B cell (primary cell): ENCODE results near the gene TBC1D3B. TPM values are rescaled to one million over a fixed set of nuclear protein-coding genes. Genes with fewer than 3 reads are reported as not detected.
"Not testable (repeated sequence)": the region's sequence is repeated elsewhere in the genome, so short reads cannot be mapped to it uniquely, and the experiment has no call there.

Experiments used
- ATAC-seq: fragments of 200-7000 bp; cut with Tn5 transposase; one replicate; pipeline ENCODE4 v1.10.0; 2021; ENCODE audit warnings: low read depth, mild to moderate bottlenecking, moderate number of reproducible peaks, moderate library complexity
- CTCF ChIA-PET: fragments of 350-600 bp; sonication (Branson Sonifier 250); formaldehyde crosslinking; loops from one replicate; lab custom pipeline; 2021; ENCODE audit warnings: antibody characterized with exemption, inconsistent platforms; lab: Charles Lee
- POLR2A ChIA-PET: fragments of 350-600 bp; sonication (Branson Sonifier 250); formaldehyde crosslinking; loops from one replicate; lab custom pipeline; 2021; ENCODE audit warnings: antibody characterized with exemption; lab: Charles Lee
- DNase-seq: peaks from one replicate; pipeline ENCODE4 v3.0.0; 2013
- H2AFZ ChIP-seq: 2 replicates; pipeline ENCODE4 v1.6.1; 2012; ENCODE audit warnings: mild to moderate bottlenecking, low read depth, low read length; ENCODE audit not compliant: insufficient read depth, poor library complexity, severe bottlenecking
- H3K27ac ChIP-seq, 2 donors: 1 replicate in 1 of 2; 2 replicates in 1 of 2; pipeline ENCODE4 v1.5.1; 2012 to 2013; ENCODE audit warnings: low read length in 2 of 2, mild to moderate bottlenecking in 2 of 2, moderate library complexity in 1 of 2
- H3K27me3 ChIP-seq, 4 experiments: fragments of 200-600 bp in 1 of 4; sonication (generic) in 1 of 4; replicated peaks in 1 of 4; 1 replicate in 2 of 4; 2 replicates in 2 of 4; pipeline versions ENCODE4 v1.6.1 to v1.7.0; 2013 to 2016; ENCODE audit warnings: low read length in 3 of 4, mild to moderate bottlenecking in 2 of 4, mixed read lengths in 1 of 4, moderate library complexity in 1 of 4; ENCODE audit not compliant: insufficient read depth in 4 of 4, control insufficient read depth in 3 of 4; ENCODE audit errors: control extremely low read depth in 1 of 4
- H3K36me3 ChIP-seq, 2 experiments: replicated peaks in 1 of 2; 1 replicate in 1 of 2; 2 replicates in 1 of 2; pipeline versions ENCODE4 v1.6.1 to v1.7.1; 2013; ENCODE audit warnings: low read length in 1 of 2; ENCODE audit not compliant: insufficient read depth in 2 of 2, control insufficient read depth in 1 of 2; ENCODE audit errors: control extremely low read depth in 1 of 2, extremely low read depth in 1 of 2
- H3K4me1 ChIP-seq, 2 donors: fragments of 200-600 bp in 1 of 2; sonication (generic) in 1 of 2; 1 replicate in 1 of 2; 2 replicates in 1 of 2; pipeline versions ENCODE4 v1.5.1 to v1.6.1; 2013 to 2017; ENCODE audit warnings: low read length in 2 of 2; ENCODE audit not compliant: control insufficient read depth in 2 of 2, insufficient read depth in 2 of 2
- H3K4me2 ChIP-seq: replicated peaks from 2 replicates; pipeline ENCODE3; 2012; ENCODE audit warnings: mild to moderate bottlenecking, low read depth, low read length; ENCODE audit not compliant: poor library complexity, severe bottlenecking
- H3K4me3 ChIP-seq, 5 experiments: fragments of 200-600 bp in 1 of 5; sonication (generic) in 1 of 5; 1 replicate in 3 of 5; 2 replicates in 2 of 5; pipeline versions ENCODE4 v1.5.1 to v1.7.0; 2011 to 2016; ENCODE audit warnings: low read length in 4 of 5, mild to moderate bottlenecking in 4 of 5, low read depth in 2 of 5, control low read depth in 1 of 5, moderate library complexity in 1 of 5; ENCODE audit not compliant: insufficient read depth in 1 of 5; ENCODE audit errors: control extremely low read depth in 1 of 5, extremely low read depth in 1 of 5
- H3K79me2 ChIP-seq: fragments of 200-600 bp; sonication (generic); one replicate; pipeline ENCODE4 v1.6.0; 2016; ENCODE audit warnings: low read length; ENCODE audit not compliant: control insufficient read depth, insufficient read depth
- H3K9ac ChIP-seq: fragments of 200-600 bp; sonication (generic); 2 replicates; pipeline ENCODE4 v1.6.1; 2017; ENCODE audit warnings: mild to moderate bottlenecking, low read length, moderate library complexity
- H3K9me3 ChIP-seq, 3 donors: one replicate each; pipeline versions ENCODE4 v1.6.1 to v1.7.1; 2013; ENCODE audit warnings: low read length in 2 of 3; ENCODE audit not compliant: control insufficient read depth in 2 of 3, insufficient read depth in 1 of 3; ENCODE audit errors: control extremely low read depth in 1 of 3
- H4K20me1 ChIP-seq: 2 replicates; pipeline ENCODE4 v1.6.0; 2012; ENCODE audit warnings: mild to moderate bottlenecking, low read length; ENCODE audit not compliant: insufficient read depth, control insufficient read depth, poor library complexity, severe bottlenecking
- H3K27ac Mint-ChIP-seq: one replicate; pipeline ENCODE4 v1.8.0; 2021; ENCODE audit warnings: mixed read lengths
- H3K27me3 Mint-ChIP-seq: one replicate; pipeline ENCODE4 v1.8.0; 2021; ENCODE audit warnings: mixed read lengths
- H3K4me1 Mint-ChIP-seq: one replicate; pipeline ENCODE4 v1.8.0; 2021; ENCODE audit warnings: mixed read lengths
- H3K4me3 Mint-ChIP-seq: one replicate; pipeline ENCODE4 v1.8.0; 2021; ENCODE audit warnings: mixed read lengths
- H3K9me3 Mint-ChIP-seq: one replicate; pipeline ENCODE4 v1.8.0; 2022; ENCODE audit warnings: mixed read lengths; ENCODE audit not compliant: insufficient read depth
- WGBS: methylation state at CpG from one replicate; pipeline ENCODE4 v1.1.5; 2013; ENCODE audit warnings: missing lambda C conversion rate; ENCODE audit not compliant: insufficient coverage; 5-methylcytosine and 5-hydroxymethylcytosine counted together
- intact Hi-C: fragments of 100-400 bp; cut with micrococcal nuclease; formaldehyde crosslinking; loops from one replicate; pipeline ENCODE4 v1.10.0; 2022
- polyA minus RNA-seq: library from RNA; depleted of rRNA, polyadenylated mRNA; stranded (reverse); fragments of >200 nt; gene quantifications from 2 replicates; pipeline ENCODE4 v1.2.3, GENCODE V29; 2012
- polyA plus RNA-seq: library from polyadenylated mRNA; depleted of rRNA; stranded (reverse); fragments of >200 nt; gene quantifications from 2 replicates; pipeline ENCODE4 v1.2.3, GENCODE V29; 2012
- total RNA-seq, 2 donors: library from RNA; stranded (reverse); fragments of 120-200 nt in 1 of 2; gene quantifications; 1 replicate in 1 of 2; 2 replicates in 1 of 2; pipeline versions ENCODE4 v1.2.3 to v1.2.4, GENCODE V29; 2013 to 2022

Gene TBC1D3B
- total RNA-seq (17.2 and 17.3 TPM in 2 replicates), polyA plus RNA-seq (3.2 and 3.6 TPM in 2 replicates), polyA minus RNA-seq (2.4 TPM in 1 of 2 replicates, not detected in the other)
- 2.4 TPM for total RNA-seq (2013)

DNA sequence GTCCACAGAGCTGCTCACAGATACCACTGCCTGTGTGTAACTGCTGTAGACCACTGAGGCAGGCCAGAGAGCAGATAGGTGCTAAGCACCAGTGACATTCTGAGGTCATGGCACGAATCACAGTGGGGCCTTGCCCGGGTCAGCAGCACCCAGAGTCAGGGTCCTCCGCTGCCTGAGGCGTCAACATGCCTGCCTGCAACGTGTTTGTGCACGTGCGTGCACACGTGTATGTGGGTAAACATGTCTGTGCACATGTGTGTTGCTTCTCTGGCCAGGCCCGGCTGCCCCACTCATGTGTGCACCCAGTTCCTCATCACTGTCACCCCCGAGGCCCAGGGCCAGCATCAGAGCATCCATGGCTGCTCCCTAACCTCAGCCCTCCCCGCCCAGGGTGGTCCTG, at the start of gene TBC1D3B:
Gene TBC1D3B, minus strand, starts transcription at position 101 of the 400 bp plus-strand sequence. CDS start 1,586 bp downstream, outside the sequence.
- CTCF ChIA-PET, intact Hi-C loops, H3K4me2 ChIP-seq, H3K27ac ChIP-seq, H3K27me3 Mint-ChIP-seq, H3K9ac ChIP-seq, H3K27ac Mint-ChIP-seq, H3K27me3 ChIP-seq, H3K4me3 ChIP-seq, H3K9me3 ChIP-seq, H4K20me1 ChIP-seq, ATAC-seq, POLR2A ChIA-PET, H3K36me3 ChIP-seq, H2AFZ ChIP-seq, H3K4me3 Mint-ChIP-seq, H3K79me2 ChIP-seq, H3K9me3 Mint-ChIP-seq, DNase-seq, H3K4me1 Mint-ChIP-seq, H3K4me1 ChIP-seq: not testable (repeated sequence)
- WGBS = no CpG with 5 or more reads among the region's 11 CpGs

DNA sequence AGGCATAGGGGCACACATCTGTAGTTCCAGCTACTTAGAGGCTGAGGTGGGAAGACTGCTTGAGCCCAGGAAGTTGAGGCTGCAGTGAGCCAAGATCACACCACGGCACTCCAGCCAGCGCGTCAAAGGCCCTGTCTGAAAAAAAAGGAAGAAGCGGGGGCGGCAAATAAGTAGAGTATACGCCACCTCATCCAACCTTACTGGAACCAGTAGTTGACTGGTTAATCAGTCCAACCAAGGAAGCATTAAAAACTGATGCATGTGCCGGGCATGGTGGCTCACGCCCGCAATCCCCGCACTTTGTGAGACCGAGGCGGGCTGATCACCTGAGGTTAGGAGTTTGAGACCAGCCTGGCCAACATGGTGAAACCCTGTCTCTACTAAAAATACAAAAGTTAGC, 46.5 kb upstream of the TBC1D3B start:
- 60% methylated on average over 1 of the region's 12 CpGs for WGBS
- H3K27me3 Mint-ChIP-seq, H3K4me2 ChIP-seq, H2AFZ ChIP-seq, H3K79me2 ChIP-seq, CTCF ChIA-PET, DNase-seq, H3K4me1 ChIP-seq, H3K9ac ChIP-seq, H3K9me3 ChIP-seq, H3K4me3 Mint-ChIP-seq, H3K9me3 Mint-ChIP-seq, H3K36me3 ChIP-seq, H3K4me1 Mint-ChIP-seq, H3K27ac Mint-ChIP-seq, H3K27ac ChIP-seq, H3K27me3 ChIP-seq, intact Hi-C loops, H4K20me1 ChIP-seq, H3K4me3 ChIP-seq, ATAC-seq, POLR2A ChIA-PET: not testable (repeated sequence)

DNA sequence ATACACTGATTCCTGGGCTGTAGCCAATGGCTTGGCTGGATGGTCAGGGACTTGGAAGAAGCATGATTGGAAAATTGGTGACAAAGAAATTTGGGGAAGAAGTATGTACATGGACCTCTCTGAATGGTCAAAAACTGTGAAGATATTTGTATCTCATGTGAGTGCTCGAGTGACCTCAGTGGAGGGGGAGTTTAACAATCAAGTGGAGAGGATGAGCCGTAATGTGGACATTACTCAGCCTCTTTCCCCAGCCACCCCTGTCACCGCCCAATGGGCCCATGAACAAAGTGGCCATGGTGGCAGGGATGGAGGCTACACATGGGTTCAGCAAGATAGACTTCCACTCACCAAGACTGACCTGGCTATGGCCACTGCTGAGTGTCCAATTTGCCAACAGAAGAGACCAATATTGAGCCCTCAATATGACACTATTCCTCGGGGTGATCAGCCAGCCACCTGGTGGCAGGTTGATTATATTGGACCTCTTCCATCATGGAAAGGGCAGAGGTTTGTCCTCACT, 45.2 kb upstream of the TBC1D3B start:
- ATAC-seq, H3K79me2 ChIP-seq, H3K9me3 Mint-ChIP-seq, H3K27me3 Mint-ChIP-seq, DNase-seq, H3K9ac ChIP-seq, H3K4me3 ChIP-seq, CTCF ChIA-PET, H3K4me1 ChIP-seq, H3K27ac Mint-ChIP-seq, H3K4me3 Mint-ChIP-seq, intact Hi-C loops, H3K4me1 Mint-ChIP-seq, H3K4me2 ChIP-seq, H3K27ac ChIP-seq, H3K27me3 ChIP-seq, H2AFZ ChIP-seq, POLR2A ChIA-PET, H4K20me1 ChIP-seq, H3K36me3 ChIP-seq: not testable (repeated sequence)
- WGBS = no CpG with 5 or more reads among the region's 4 CpGs
- peaks cover 0 to 10% (median 3%) of the 10 kb centered on the region in 3 donors for H3K9me3 ChIP-seq

DNA sequence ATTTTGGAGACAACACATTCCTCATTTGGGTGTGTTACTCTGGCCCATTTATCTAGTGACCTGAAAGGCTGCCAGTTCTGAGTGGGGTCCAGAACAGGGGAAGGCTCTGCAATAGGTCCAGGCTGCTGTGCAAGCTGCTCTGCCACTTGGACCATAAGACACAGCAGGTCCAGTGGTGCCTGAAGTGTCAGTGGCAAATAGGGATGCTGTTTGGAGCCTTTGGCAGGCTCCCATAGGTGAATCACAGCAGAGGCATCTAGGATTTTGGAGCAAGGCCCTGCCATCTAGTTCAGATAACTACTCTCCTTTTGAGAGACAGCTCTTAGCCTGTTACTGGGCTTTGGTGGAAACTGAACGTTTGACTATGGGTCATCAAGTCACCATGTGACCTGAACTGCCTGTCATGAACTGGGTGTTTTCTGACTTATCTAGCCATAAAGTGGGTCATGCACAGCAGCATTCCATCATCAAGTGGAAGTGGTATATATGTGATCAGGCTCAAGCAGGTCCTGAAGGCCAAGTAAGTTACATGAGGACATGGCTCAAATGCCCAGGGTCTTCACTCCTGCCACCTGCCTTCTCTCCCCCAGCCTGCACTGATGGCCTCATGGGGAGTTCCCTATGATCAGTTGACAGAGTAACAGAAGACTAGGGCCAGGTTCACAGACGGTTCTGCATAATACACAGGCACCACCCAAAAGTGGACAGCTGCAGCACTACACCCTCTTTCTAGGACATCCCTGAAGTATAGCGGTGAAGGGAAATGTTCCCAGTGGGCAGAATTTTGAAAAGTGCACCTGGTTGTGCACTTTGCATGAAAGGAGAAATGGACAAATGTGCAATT, 44.5 kb upstream of the TBC1D3B start:
- H3K4me3 ChIP-seq, POLR2A ChIA-PET, H3K9me3 Mint-ChIP-seq, H3K79me2 ChIP-seq, H3K36me3 ChIP-seq, H3K4me1 ChIP-seq, H3K9ac ChIP-seq, H2AFZ ChIP-seq, H4K20me1 ChIP-seq, H3K4me3 Mint-ChIP-seq, H3K27me3 Mint-ChIP-seq, H3K27ac Mint-ChIP-seq, intact Hi-C loops, H3K27ac ChIP-seq, ATAC-seq, H3K4me1 Mint-ChIP-seq, CTCF ChIA-PET, DNase-seq, H3K4me2 ChIP-seq: not testable (repeated sequence)
- no CpG with 5 or more reads among the region's 3 CpGs for WGBS
- Histone ChIP-seq H3K9me3 (peaks cover 0 to 10% (median 3%) of the 10 kb centered on the region in 3 donors), H3K27me3 (peaks cover 0 to 14% (median 0%) of the 10 kb centered on the region in 4 experiments)
